Measurements from ENCODE around the gene EEIG1. TPM values are rescaled to one million over a fixed set of nuclear protein-coding genes. Genes with fewer than 3 reads are reported as not detected.

The EEIG1 gene
- total and polyA plus RNA-seq, 2 of the 4 experiments (the other 2 are of a cell fraction): 1.1 to 23.2 TPM

DNA sequence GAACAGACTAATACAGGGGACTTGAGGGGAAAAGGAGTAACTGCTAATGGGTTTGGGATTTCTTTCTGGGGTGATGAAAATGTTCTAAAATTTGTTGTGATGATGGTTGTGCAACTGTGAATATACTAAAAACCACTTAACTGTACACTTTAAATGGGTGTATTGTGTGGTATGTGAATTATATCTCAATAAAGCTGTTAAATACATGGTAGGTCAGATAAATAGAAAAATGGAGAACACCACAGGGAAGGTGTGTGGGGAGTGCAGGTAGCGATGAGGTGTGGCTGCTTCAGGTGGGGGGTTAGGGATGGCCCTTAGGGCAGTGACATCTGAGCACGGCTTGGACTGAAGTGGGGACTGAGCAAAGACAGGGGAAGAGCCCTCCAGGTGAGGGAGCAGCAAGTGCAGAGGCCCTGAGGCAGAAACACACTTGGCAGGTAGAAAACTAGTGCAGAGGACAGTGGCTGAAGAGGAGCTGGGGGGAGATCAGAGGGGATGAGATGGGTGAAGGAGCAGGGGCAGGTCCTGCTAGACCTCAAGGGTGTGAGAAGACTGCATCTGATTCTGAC is 20.9 kb downstream of the EEIG1 start:
- no TSS peak for BruUV-seq (replicated peaks)
- H3K9me3 ChIP-seq (ENCODE audit: control insufficient read depth, insufficient read depth, low read length): no peaks in the 10 kb centered on the region; the same call in 1 of the 2 replicates
- no peak overlapping the region for H3K4ac ChIP-seq (ENCODE audit: low read depth, low read length)
- H3K9ac ChIP-seq (ENCODE audit: low read depth, low read length): no peak overlapping the region
- no peak overlapping the region for H2BK120ac ChIP-seq (ENCODE audit: low read depth, low read length)
- H4K20me1 ChIP-seq (ENCODE audit: insufficient read depth, low read length): peaks cover 12% of the 10 kb centered on the region
- CTCF ChIA-PET: interaction anchor here (1.0 to 1.1 kb wide), 2 partner anchors 16 to 17 kb away, joined by 3 to 4 read pairs; no protein-coding TSS in a partner anchor
- no peak overlapping the region for H3K14ac ChIP-seq (replicated peaks; ENCODE audit: low read depth, low read length)
- no peak overlapping the region for H2BK20ac ChIP-seq (ENCODE audit: low read depth, low read length)
- POLR2A ChIA-PET (ENCODE audit: unreplicated experiment): no interaction called here
- H2BK15ac ChIP-seq (ENCODE audit: low read depth, low read length): no peak overlapping the region
- no peak overlapping the region for H4K91ac ChIP-seq (ENCODE audit: insufficient read depth, low read depth, low read length)
- H2AK5ac ChIP-seq (ENCODE audit: low read depth, low read length): peak overlapping the region; percentile 8; the same call in 1 of the 2 replicates
- no peak overlapping the region for H3K27ac ChIP-seq (ENCODE audit: insufficient read depth, low read length)
- H2AK9ac ChIP-seq (replicated peaks; ENCODE audit: low read depth, low read length, poor library complexity): no peak overlapping the region
- H2AFZ ChIP-seq (replicated peaks; ENCODE audit: low read length, poor library complexity): no peak overlapping the region
- no peak overlapping the region for H4K5ac ChIP-seq (ENCODE audit: low read depth, low read length)
- H3K23ac ChIP-seq (ENCODE audit: low read depth, low read length): peak overlapping the region; percentile 25; the same call in 1 of the 2 replicates
- peaks cover 22% of the 10 kb centered on the region for H3K4me1 ChIP-seq (ENCODE audit: control insufficient read depth, insufficient read depth, low read length)
- ATAC-seq (ENCODE audit: low read depth) (no peak), DNase-seq (no peak)
- no peak for TF ChIP-seq CEBPB (IDR thresholded peaks at IDR 0.05; ENCODE audit: low read depth, low read length)
- TF ChIP-seq NFE2L2 (IDR thresholded peaks at IDR 0.05; ENCODE audit: low read depth, low read length): no peak
- TF ChIP-seq MXI1 (IDR thresholded peaks at IDR 0.05; ENCODE audit: borderline replicate concordance, low read depth, low read length): no peak
- no peak for TF ChIP-seq FOS (IDR thresholded peaks at IDR 0.05; ENCODE audit: low read depth, low read length)
- TF ChIP-seq POLR2A (IDR thresholded peaks at IDR 0.05; ENCODE audit: low read depth, low read length): no peak
- TF ChIP-seq CTCF (conservative IDR thresholded peaks at IDR 0.05; ENCODE audit: low read depth, low read length): no peak
- TF ChIP-seq RAD21 (IDR thresholded peaks at IDR 0.05; ENCODE audit: low read length): no peak
- TF ChIP-seq RCOR1 (IDR thresholded peaks at IDR 0.05; ENCODE audit: insufficient replicate concordance, low read length): no peak
- TF ChIP-seq MAZ (IDR thresholded peaks at IDR 0.05; ENCODE audit: borderline replicate concordance, low read depth, low read length): no peak
- TF ChIP-seq, protein P1, sequence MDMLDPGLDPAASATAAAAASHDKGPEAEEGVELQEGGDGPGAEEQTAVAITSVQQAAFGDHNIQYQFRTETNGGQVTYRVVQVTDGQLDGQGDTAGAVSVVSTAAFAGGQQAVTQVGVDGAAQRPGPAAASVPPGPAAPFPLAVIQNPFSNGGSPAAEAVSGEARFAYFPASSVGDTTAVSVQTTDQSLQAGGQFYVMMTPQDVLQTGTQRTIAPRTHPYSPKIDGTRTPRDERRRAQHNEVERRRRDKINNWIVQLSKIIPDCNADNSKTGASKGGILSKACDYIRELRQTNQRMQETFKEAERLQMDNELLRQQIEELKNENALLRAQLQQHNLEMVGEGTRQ (IDR thresholded peaks at IDR 0.05; ENCODE audit: low read depth, low read length): no peak
- no peak for TF ChIP-seq SMC3 (IDR thresholded peaks at IDR 0.05; ENCODE audit: low read depth, low read length)
- TF ChIP-seq CHD1 (IDR thresholded peaks at IDR 0.05; ENCODE audit: low read depth, low read length): no peak
- TF ChIP-seq ELK1 (IDR thresholded peaks at IDR 0.05; ENCODE audit: borderline replicate concordance, low read depth, low read length): no peak
- TF ChIP-seq MAFK (IDR thresholded peaks at IDR 0.05; ENCODE audit: low read depth, low read length): no peak
- TF ChIP-seq BHLHE40 (IDR thresholded peaks at IDR 0.05; ENCODE audit: low read depth, low read length): no peak
- no peak for TF ChIP-seq RFX5 (IDR thresholded peaks at IDR 0.05; ENCODE audit: low read depth, low read length)
- H3K18ac ChIP-seq (ENCODE audit: low read depth, low read length): no peak overlapping the region
- no peak overlapping the region for H4K8ac ChIP-seq (ENCODE audit: low read depth in 2 of 2, low read length in 2 of 2)
- H3K79me1 ChIP-seq (ENCODE audit: low read depth in 1 of 2, low read length in 2 of 2): peaks cover 26 to 77% of the 10 kb centered on the region in 2 experiments
- dilution Hi-C loops (cut with HindIII; ENCODE audit: low sequenced_read_pairs, unreplicated experiment): no loop called here
- H3K36me3 ChIP-seq (ENCODE audit: control insufficient read depth, insufficient read depth, low read length): no peaks in the 10 kb centered on the region
- H3K56ac ChIP-seq (ENCODE audit: extremely low read depth, insufficient read depth, low read length): no peak overlapping the region
- no peaks in the 10 kb centered on the region for H3K27me3 ChIP-seq (ENCODE audit: control insufficient read depth, insufficient read depth, low read length)
- in situ Hi-C loops (cut with MboI; ENCODE audit: low sequenced_read_pairs): loop anchor here (5.0 kb wide), 1 partner anchor 72 kb away; no protein-coding TSS in a partner anchor
- intact Hi-C loops (cut with micrococcal nuclease): no loop called here
- H3K4me2 ChIP-seq (ENCODE audit: low read depth, low read length): no peak overlapping the region
- H3K9me1 ChIP-seq (ENCODE audit: insufficient read depth, low read length): peaks cover 7% of the 10 kb centered on the region
- no peak overlapping the region for H3K4me3 ChIP-seq (ENCODE audit: insufficient read depth, low read depth, low read length)
- WGBS, 2 experiments (ENCODE audit: extremely low coverage in 2 of 2, insufficient read length in 1 of 2): 100% methylated on average over 1 of the region's 2 CpGs; no CpG with 5 or more reads in 1 of the 2 experiments
- H2BK5ac ChIP-seq (ENCODE audit: low read depth, low read length, poor library complexity, severe bottlenecking): no peak overlapping the region
